ENCODE results near the gene NAPSA. TPM values are rescaled to one million over a fixed set of nuclear protein-coding genes. Genes with fewer than 3 reads are reported as not detected.

NAPSA gene
- total and polyA plus RNA-seq, 9 of the 15 experiments (the other 6 are each of a cell fraction or from before 2014, with no cell fraction given) = 0.25 to 1.9 (median 0.69) TPM

- TF ChIP-seq PTTG1 (tag; IDR thresholded peaks at IDR 0.05; ENCODE audit: low read depth) (no peak), SLC30A9 (CRISPR knock-in tag; IDR thresholded peaks at IDR 0.05) (no peak), ZNF696 (CRISPR knock-in tag; conservative IDR thresholded peaks at IDR 0.05) (no peak), YY1 (IDR thresholded peaks at IDR 0.05; ENCODE audit: borderline replicate concordance in 1 of 3, control insufficient read depth in 1 of 3, extremely low read depth in 1 of 3, insufficient read depth in 3 of 3, insufficient read length in 1 of 3, insufficient replicate concordance in 2 of 3, low read depth in 1 of 3, low read length in 2 of 3) (peak; percentile 44 to 70 (median 46)), DEAF1 (CRISPR knock-in tag; IDR thresholded peaks at IDR 0.05) (0 out of 2 replicates have a peak, but pooled peaks have one; percentile 22), ZKSCAN1 (IDR thresholded peaks at IDR 0.05; ENCODE audit: low read depth, low read length) (peak; percentile 67; the same call in 1 of the 2 replicates), ZC3H4 (CRISPR knock-in tag; IDR thresholded peaks at IDR 0.05; ENCODE audit: borderline replicate concordance) (peak; percentile 58; the same call in 1 of the 2 replicates), ZNF165 (CRISPR knock-in tag; IDR thresholded peaks at IDR 0.05; ENCODE audit: borderline replicate concordance) (peak; percentile 86; the same call in 1 of the 2 replicates), ZNF449 (CRISPR knock-in tag; IDR thresholded peaks at IDR 0.05) (no peak), RUNX1 (IDR thresholded peaks at IDR 0.05; ENCODE audit: low read depth) (no peak), USF1 (CRISPR knock-in tag; IDR thresholded peaks at IDR 0.05) (no peak), NEUROD1 (IDR thresholded peaks at IDR 0.05; ENCODE audit: borderline replicate concordance, low read depth, low read length, partially characterized antibody) (peak; percentile 77), BRD9 (IDR thresholded peaks at IDR 0.05; ENCODE audit: low read depth, partially characterized antibody) (peak; percentile 82), SIN3A (IDR thresholded peaks at IDR 0.05; ENCODE audit: borderline replicate concordance in 2 of 2, control insufficient read depth in 1 of 2, low read depth in 2 of 2, low read length in 2 of 2) (peak in 1 of 2 experiments; percentile 88; a peak in 2 of 4 replicates), RFX1 (IDR thresholded peaks at IDR 0.05) (peak; percentile 90), MCM3 (IDR thresholded peaks at IDR 0.05) (no peak), SAP30 (IDR thresholded peaks at IDR 0.05; ENCODE audit: borderline replicate concordance, insufficient read depth, low read depth, low read length, poor library complexity, severe bottlenecking) (peak; percentile 15), MTA3 (IDR thresholded peaks at IDR 0.05; ENCODE audit: borderline replicate concordance) (peak; percentile 89), GATAD2B (IDR thresholded peaks at IDR 0.05; ENCODE audit: borderline replicate concordance) (no peak), ZNF586 (CRISPR knock-in tag; conservative IDR thresholded peaks at IDR 0.05) (no peak)
- TF ChIP-seq, protein P1, sequence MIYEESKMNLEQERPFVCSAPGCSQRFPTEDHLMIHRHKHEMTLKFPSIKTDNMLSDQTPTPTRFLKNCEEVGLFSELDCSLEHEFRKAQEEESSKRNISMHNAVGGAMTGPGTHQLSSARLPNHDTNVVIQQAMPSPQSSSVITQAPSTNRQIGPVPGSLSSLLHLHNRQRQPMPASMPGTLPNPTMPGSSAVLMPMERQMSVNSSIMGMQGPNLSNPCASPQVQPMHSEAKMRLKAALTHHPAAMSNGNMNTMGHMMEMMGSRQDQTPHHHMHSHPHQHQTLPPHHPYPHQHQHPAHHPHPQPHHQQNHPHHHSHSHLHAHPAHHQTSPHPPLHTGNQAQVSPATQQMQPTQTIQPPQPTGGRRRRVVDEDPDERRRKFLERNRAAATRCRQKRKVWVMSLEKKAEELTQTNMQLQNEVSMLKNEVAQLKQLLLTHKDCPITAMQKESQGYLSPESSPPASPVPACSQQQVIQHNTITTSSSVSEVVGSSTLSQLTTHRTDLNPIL (CRISPR knock-in tag; IDR thresholded peaks at IDR 0.05) = no peak
These were observed 11.0 kb upstream of the NAPSA start, which contains the start of gene NR1H2 (continued) for GRCh38 chr19:50376166-50377050.

All from K562 (cell line).